Esophagus squamous epithelium (tissue), 4 donors: Measurements from ENCODE around the gene SPATA6.
"Not testable (repeated sequence)": the region's sequence is repeated elsewhere in the genome, so short reads cannot be mapped to it uniquely, and the experiment has no call there.

Experiments
- POLR2A ChIP-seq, 4 donors: fragments of 450-650 bp; IDR thresholded peaks; one replicate each; pipeline ENCODE4 v1.6.1; 2017; ENCODE audit warnings: antibody characterized with exemption in 4 of 4, mild to moderate bottlenecking in 4 of 4, moderate library complexity in 3 of 4
- TF ChIP-seq, protein P1 (sequence below), 6 experiments: fragments of 450-650 bp in 4 of 6; fragments of 200-600 bp in 2 of 6; sonication (generic) in 2 of 6; IDR thresholded peaks; one replicate each; pipeline ENCODE4 v1.5.1; 2016 to 2019; ENCODE audit warnings: antibody characterized with exemption in 6 of 6, mild to moderate bottlenecking in 4 of 6, moderate library complexity in 4 of 6

DNA sequence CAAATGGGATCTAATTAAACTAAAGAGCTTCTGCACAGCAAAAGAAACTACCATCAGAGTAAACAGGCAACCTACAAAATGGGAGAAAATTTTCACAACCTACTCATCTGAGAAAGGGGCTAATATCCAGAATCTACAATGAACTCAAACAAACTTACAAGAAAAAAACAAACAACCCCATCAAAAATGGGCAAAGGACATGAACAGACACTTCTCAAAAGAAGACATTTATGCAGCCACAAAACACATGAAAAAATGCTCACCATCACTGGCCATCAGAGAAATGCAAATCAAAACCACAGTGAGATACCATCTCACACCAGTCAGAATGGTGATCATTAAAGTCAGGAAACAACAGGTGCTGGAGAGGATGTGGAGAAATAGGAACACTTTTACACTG lies 189.7 kb downstream of the SPATA6 start:
- not testable (repeated sequence) for TF ChIP-seq POLR2A (IDR thresholded peaks at IDR 0.05)
- TF ChIP-seq, protein P1, sequence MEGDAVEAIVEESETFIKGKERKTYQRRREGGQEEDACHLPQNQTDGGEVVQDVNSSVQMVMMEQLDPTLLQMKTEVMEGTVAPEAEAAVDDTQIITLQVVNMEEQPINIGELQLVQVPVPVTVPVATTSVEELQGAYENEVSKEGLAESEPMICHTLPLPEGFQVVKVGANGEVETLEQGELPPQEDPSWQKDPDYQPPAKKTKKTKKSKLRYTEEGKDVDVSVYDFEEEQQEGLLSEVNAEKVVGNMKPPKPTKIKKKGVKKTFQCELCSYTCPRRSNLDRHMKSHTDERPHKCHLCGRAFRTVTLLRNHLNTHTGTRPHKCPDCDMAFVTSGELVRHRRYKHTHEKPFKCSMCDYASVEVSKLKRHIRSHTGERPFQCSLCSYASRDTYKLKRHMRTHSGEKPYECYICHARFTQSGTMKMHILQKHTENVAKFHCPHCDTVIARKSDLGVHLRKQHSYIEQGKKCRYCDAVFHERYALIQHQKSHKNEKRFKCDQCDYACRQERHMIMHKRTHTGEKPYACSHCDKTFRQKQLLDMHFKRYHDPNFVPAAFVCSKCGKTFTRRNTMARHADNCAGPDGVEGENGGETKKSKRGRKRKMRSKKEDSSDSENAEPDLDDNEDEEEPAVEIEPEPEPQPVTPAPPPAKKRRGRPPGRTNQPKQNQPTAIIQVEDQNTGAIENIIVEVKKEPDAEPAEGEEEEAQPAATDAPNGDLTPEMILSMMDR (IDR thresholded peaks at IDR 0.05) = not testable (repeated sequence)
